ENCODE measurements around the gene LCK.

GRCh38 chr1:32303997-32304622 is 53.0 kb downstream of the LCK start:
- TF ChIP-seq, protein P1, sequence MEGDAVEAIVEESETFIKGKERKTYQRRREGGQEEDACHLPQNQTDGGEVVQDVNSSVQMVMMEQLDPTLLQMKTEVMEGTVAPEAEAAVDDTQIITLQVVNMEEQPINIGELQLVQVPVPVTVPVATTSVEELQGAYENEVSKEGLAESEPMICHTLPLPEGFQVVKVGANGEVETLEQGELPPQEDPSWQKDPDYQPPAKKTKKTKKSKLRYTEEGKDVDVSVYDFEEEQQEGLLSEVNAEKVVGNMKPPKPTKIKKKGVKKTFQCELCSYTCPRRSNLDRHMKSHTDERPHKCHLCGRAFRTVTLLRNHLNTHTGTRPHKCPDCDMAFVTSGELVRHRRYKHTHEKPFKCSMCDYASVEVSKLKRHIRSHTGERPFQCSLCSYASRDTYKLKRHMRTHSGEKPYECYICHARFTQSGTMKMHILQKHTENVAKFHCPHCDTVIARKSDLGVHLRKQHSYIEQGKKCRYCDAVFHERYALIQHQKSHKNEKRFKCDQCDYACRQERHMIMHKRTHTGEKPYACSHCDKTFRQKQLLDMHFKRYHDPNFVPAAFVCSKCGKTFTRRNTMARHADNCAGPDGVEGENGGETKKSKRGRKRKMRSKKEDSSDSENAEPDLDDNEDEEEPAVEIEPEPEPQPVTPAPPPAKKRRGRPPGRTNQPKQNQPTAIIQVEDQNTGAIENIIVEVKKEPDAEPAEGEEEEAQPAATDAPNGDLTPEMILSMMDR (conservative IDR thresholded peaks at IDR 0.05 in 1 of 2, IDR thresholded peaks at IDR 0.05 in 1 of 2; ENCODE audit: low read depth in 1 of 2, low read length in 2 of 2), result no peak
- TF ChIP-seq EZH2 (IDR thresholded peaks at IDR 0.05; ENCODE audit: low read length, missing control alignments), result no peak

Data from fibroblast of lung (primary cell).